ENCODE results near the gene ME3.

The ME3 gene

DNA sequence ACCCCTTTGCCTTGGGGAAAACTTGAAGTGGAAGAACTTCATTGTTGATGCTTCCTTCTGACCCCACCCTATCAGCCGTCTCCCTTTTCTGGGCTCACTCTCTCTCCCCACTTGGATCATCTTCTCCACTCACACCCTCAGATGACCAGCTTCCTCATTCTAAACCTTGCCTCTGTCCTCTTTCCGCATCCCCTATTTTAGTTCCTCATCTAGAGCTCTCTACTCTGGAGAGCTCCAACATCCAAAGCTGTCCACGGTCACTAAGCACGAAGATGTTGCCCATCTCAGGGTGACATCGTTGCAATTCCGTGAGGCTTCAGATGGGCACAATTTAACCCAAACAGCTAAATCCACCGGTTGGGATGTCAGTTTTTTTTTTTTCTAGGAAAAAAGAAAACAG is 31.6 kb upstream of the ME3 start:
- H3K9me3 Mint-ChIP-seq, result no peaks in the 10 kb centered on the region
- no peak overlapping the region for H3K27ac Mint-ChIP-seq
- ATAC-seq (replicated peaks) (no peak), DNase-seq (no peak)
- H3K4me1 Mint-ChIP-seq (ENCODE audit: low read depth in 2 of 2), result no peaks in the 10 kb centered on the region
- peaks cover 18 to 41% of the 10 kb centered on the region in 2 donors for H3K27me3 Mint-ChIP-seq
- H3K36me3 Mint-ChIP-seq (ENCODE audit: insufficient read depth), result no peaks in the 10 kb centered on the region
- no peak overlapping the region for H3K4me3 Mint-ChIP-seq

DNA sequence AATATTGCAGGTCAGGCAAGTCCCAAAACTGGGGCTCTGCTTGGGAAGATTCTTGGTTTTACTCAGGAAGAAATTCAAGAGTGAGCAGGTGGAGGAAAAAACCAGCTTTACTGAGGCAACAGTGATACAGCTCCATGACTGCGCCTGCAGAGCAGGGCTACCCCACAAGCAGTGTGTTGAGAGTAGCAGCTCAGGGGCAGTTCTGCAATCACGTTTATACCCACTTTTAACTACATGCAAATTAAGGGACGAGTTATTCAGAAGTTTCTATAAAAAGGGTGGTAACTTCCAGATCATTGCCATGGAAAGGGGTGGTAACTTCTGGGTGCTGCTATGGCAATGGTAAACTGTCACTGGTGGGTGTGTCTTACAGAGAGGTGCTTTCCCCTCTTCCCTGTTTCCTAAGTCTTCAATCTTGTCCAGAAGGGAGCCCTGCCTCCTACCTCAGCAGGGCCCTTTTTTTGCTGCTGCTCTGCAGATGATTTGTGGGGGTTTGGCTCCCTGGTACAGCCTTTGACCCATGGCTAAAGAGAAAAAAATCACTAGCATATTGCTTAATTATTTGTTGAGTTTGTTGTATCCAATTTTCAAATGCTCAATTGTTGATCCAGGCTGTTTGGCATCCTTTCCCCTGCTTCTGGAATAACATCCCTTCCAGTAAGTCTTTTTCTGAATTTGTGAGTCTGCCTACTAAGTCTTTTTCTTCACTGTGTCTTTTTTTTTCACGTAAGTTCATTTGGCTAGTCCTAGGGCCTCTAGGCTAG is 30.0 kb upstream of the ME3 start:
- Mint-ChIP-seq H3K36me3 (ENCODE audit: insufficient read depth) (no peaks in the 10 kb centered on the region), H3K27ac (no peak overlapping the region), H3K4me3 (no peak overlapping the region), H3K9me3 (no peaks in the 10 kb centered on the region), H3K27me3 (peaks cover 21 to 26% of the 10 kb centered on the region in 2 donors), H3K4me1 (ENCODE audit: low read depth in 2 of 2) (no peaks in the 10 kb centered on the region)
- no peak for DNase-seq
- no peak for ATAC-seq (replicated peaks)

DNA sequence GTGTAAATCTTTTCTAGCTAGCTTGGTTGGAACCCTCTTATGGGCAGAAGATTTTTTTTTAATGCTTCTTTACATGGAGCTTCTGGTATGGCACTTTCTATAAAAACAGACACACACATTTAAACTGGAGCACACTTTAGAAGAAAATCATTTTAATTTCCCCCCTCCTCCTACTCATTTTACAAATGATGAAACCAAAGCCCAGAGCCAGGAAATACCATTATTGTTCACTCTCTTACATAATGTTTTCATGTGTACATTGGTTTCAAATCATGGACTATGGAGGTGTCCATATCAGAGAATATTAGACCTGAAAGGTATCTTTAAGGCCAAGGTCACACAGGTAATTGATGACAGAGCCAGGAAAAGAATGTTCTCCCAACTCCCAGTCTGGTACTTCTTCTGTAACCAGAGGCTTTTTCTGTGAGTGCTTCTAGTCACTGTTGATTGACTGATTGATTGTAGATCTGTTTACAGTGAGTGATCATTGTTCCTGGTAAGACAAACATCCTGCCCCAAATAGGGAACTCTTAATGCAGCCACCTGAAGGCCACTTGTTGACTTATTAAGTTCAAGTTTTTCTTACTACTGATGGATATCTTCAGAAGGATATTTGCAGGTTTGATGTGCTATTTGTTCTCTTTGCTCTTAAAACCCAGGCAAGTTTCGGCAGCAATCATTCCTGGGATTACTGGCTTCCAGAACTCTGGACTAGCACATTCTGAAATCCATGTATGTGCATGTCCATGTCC is 26.8 kb upstream of the ME3 start:
- no peaks in the 10 kb centered on the region for H3K9me3 Mint-ChIP-seq
- no peaks in the 10 kb centered on the region for H3K4me1 Mint-ChIP-seq (ENCODE audit: low read depth in 2 of 2)
- no peak overlapping the region for H3K4me3 Mint-ChIP-seq
- H3K27ac Mint-ChIP-seq, result no peak overlapping the region
- H3K27me3 Mint-ChIP-seq, result peaks cover 12 to 24% of the 10 kb centered on the region in 2 donors
- no peak for ATAC-seq (replicated peaks)
- DNase-seq, result no peak
- H3K36me3 Mint-ChIP-seq (ENCODE audit: insufficient read depth), result no peaks in the 10 kb centered on the region

GRCh38 chr11:86698639-86699038 is 26.2 kb upstream of the ME3 start:
- Mint-ChIP-seq H3K9me3 (no peaks in the 10 kb centered on the region), H3K36me3 (ENCODE audit: insufficient read depth) (no peaks in the 10 kb centered on the region), H3K4me3 (no peak overlapping the region), H3K4me1 (ENCODE audit: low read depth in 2 of 2) (no peaks in the 10 kb centered on the region), H3K27ac (no peak overlapping the region), H3K27me3 (peaks cover 15 to 25% of the 10 kb centered on the region in 2 donors)
- DNase-seq (no peak), ATAC-seq (replicated peaks) (no peak)

DNA sequence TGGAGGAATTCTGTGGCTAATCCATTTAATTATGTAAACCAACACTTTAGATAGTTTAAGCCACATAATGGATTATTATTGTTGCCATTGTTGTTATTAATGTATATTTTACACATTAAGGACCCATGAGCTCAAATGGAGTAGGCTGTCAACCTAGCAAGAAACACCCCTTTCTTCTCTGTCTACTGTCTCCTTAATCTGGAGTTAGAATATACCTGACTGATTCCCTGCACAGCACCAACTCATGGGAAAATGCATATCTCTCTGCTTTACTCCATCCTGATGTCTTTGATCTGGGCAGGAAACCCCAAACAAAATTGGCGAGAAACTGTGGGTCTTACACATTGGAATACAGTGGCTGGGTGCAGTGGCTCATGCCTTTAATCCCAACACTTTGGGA is 24.0 kb upstream of the ME3 start:
- ATAC-seq (replicated peaks), result no peak
- no peak for DNase-seq
- Mint-ChIP-seq H3K27ac (no peak overlapping the region), H3K36me3 (ENCODE audit: insufficient read depth) (no peaks in the 10 kb centered on the region), H3K4me1 (ENCODE audit: low read depth in 2 of 2) (no peaks in the 10 kb centered on the region), H3K9me3 (no peaks in the 10 kb centered on the region), H3K27me3 (peaks cover 30 to 40% of the 10 kb centered on the region in 2 donors), H3K4me3 (no peak overlapping the region)

DNA sequence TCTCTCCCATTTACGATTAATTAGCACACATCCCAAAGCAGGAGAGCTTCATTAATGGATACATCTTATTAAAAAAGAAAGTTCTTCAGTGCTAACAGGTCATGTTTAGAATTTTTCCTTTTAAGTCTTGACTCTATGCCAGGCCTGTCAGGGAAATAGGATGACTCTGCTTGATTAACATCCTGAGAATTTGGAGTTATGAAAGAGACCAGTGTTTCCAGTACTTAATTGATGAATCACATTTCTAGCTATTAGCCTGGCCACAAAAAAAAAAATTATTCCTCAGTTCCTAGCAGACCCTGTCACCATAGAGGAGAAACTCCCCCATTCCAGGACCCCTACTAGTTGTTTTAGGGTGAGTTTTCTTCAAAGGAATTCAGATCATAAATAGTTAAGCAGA is 23.6 kb upstream of the ME3 start:
- Mint-ChIP-seq H3K27ac (no peak overlapping the region), H3K9me3 (no peaks in the 10 kb centered on the region), H3K36me3 (ENCODE audit: insufficient read depth) (no peaks in the 10 kb centered on the region), H3K4me1 (ENCODE audit: low read depth in 2 of 2) (no peaks in the 10 kb centered on the region), H3K4me3 (no peak overlapping the region), H3K27me3 (peaks cover 31 to 41% of the 10 kb centered on the region in 2 donors)
- DNase-seq (no peak), ATAC-seq (replicated peaks) (no peak)

GRCh38 chr11:86695373-86695772 is 23.0 kb upstream of the ME3 start:
- Mint-ChIP-seq H3K4me1 (ENCODE audit: low read depth in 2 of 2) (no peaks in the 10 kb centered on the region), H3K27me3 (peaks cover 31 to 35% of the 10 kb centered on the region in 2 donors), H3K36me3 (ENCODE audit: insufficient read depth) (no peaks in the 10 kb centered on the region), H3K4me3 (no peak overlapping the region), H3K27ac (no peak overlapping the region), H3K9me3 (no peaks in the 10 kb centered on the region)
- no peak for DNase-seq
- no peak for ATAC-seq (replicated peaks)

DNA sequence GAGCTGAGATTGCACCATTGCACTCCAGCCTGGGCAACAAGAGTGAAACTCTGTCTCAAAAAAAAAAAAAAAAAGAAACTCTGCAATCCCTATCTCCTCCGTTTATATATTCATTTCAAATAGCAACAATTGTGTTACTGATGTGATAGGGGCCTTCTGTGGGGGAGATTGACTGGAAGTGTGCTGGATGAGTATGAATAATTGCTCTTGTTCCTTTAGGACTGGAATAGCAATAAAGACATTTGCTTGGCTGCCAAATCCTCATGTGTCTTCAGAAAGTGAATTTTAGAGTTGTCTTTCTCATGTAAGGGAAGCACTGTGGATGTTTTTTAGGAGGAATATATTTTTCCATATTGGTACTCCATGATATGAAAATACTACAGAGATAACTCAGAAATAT is 21.1 kb upstream of the ME3 start:
- ATAC-seq (replicated peaks) (no peak), DNase-seq (no peak)
- H3K27me3 Mint-ChIP-seq, result peaks cover 31 to 32% of the 10 kb centered on the region in 2 donors
- no peaks in the 10 kb centered on the region for H3K9me3 Mint-ChIP-seq
- no peak overlapping the region for H3K27ac Mint-ChIP-seq
- no peaks in the 10 kb centered on the region for H3K4me1 Mint-ChIP-seq (ENCODE audit: low read depth in 2 of 2)
- no peaks in the 10 kb centered on the region for H3K36me3 Mint-ChIP-seq (ENCODE audit: insufficient read depth)
- no peak overlapping the region for H3K4me3 Mint-ChIP-seq

DNA sequence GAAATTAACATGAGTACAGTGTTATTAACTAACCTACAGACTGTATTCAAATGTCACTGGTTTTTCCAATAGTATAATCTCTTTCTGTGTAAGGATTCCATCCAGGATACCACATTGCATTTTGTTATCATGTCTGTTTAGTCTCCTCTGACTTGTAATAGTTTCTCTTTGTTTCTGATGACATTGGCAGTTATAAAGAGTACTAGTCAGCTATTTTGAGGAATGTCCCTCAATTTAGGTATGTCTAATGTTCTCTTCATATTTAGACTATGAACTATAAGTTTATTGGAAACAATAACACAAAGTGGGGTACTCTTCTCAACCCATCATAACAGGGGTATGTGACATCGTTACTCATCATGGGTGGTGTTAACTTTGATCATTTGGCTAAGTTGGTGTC is 20.3 kb upstream of the ME3 start:
- ATAC-seq (replicated peaks) (no peak), DNase-seq (no peak)
- no peaks in the 10 kb centered on the region for H3K4me1 Mint-ChIP-seq (ENCODE audit: low read depth in 2 of 2)
- H3K27ac Mint-ChIP-seq, result no peak overlapping the region
- H3K9me3 Mint-ChIP-seq, result no peaks in the 10 kb centered on the region
- H3K36me3 Mint-ChIP-seq (ENCODE audit: insufficient read depth), result no peaks in the 10 kb centered on the region
- no peak overlapping the region for H3K4me3 Mint-ChIP-seq
- peaks cover 31 to 32% of the 10 kb centered on the region in 2 donors for H3K27me3 Mint-ChIP-seq

GRCh38 chr11:86692317-86692716 is 19.9 kb upstream of the ME3 start:
- H3K4me1 Mint-ChIP-seq (ENCODE audit: low read depth in 2 of 2), result no peaks in the 10 kb centered on the region
- no peaks in the 10 kb centered on the region for H3K9me3 Mint-ChIP-seq
- H3K4me3 Mint-ChIP-seq, result no peak overlapping the region
- H3K36me3 Mint-ChIP-seq (ENCODE audit: insufficient read depth), result no peaks in the 10 kb centered on the region
- no peak for ATAC-seq (replicated peaks)
- no peak overlapping the region for H3K27ac Mint-ChIP-seq
- no peak for DNase-seq
- H3K27me3 Mint-ChIP-seq, result peaks cover 28 to 32% of the 10 kb centered on the region in 2 donors

DNA sequence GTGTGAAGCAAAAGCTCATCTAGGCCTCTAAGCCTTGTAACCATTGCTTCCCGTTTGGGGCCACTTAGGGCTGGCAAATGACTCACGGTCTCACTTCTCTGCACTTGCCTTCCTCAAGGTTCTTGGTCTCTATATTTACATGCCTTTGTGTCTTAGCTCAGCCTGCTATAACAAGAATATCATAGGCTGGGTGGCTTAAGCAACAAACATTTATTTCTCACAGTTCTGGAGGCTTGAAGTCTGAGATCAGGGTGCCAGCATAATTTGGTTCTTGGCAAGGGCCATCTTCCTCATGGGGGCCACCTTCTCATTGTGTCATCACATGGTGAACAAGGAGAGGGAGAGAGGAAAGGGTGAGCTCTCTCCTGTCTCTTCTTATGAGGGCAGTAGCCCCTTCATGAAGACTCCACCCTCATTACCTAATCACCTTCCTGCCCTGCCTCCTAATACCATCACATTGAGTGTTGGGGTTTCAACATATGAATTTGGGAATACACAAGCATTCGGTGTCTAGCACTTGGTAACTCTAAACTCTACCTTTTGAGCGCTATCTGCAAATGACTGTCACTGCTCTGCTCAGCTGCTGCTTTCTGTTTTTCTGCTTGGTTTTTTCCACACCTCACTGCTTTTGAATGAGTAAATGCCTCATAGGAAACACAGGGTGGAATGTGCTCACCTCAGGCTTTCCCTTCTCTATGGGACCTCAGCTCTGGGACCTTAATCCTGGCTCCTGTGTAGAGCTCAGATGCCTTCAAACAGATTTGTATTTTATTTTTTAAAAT is 16.2 kb upstream of the ME3 start:
- Mint-ChIP-seq H3K27ac (no peak overlapping the region), H3K9me3 (no peaks in the 10 kb centered on the region)

GRCh38 chr11:86687185-86687778 is 14.9 kb upstream of the ME3 start:
- Mint-ChIP-seq H3K27me3 (peaks cover 12 to 14% of the 10 kb centered on the region in 2 donors), H3K4me1 (ENCODE audit: low read depth in 2 of 2) (no peaks in the 10 kb centered on the region), H3K27ac (no peak overlapping the region), H3K9me3 (no peaks in the 10 kb centered on the region), H3K4me3 (no peak overlapping the region), H3K36me3 (ENCODE audit: insufficient read depth) (no peaks in the 10 kb centered on the region)
- ATAC-seq (replicated peaks) (no peak), DNase-seq (no peak)

More for the DNA sequence above, 16.2 kb upstream of the ME3 start:
- ATAC-seq (replicated peaks) (no peak), DNase-seq (no peak)
- Mint-ChIP-seq H3K36me3 (ENCODE audit: insufficient read depth) (no peaks in the 10 kb centered on the region), H3K4me3 (no peak overlapping the region), H3K4me1 (ENCODE audit: low read depth in 2 of 2) (no peaks in the 10 kb centered on the region), H3K27me3 (peaks cover 15 to 16% of the 10 kb centered on the region in 2 donors)

DNA sequence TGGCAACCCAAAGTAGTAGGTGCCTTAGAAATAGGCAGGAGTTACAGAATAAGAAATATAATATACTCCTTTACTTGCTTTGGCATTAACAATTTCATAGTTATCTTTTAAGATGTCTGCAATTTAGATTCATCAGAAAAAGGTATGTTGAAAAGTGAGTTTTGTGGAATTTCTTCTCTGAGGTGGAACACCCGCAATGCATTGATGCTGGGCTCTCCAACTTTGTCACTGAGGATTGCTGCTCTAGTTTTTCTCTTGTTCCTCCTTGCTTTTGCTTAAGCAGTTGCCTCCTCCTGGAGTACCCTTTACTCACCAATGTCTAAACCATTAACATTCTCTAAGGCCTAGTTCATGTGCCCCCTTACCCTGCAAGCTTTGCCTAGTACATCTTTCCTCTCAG is 14.1 kb upstream of the ME3 start:
- no peak overlapping the region for H3K27ac Mint-ChIP-seq
- no peak for ATAC-seq (replicated peaks)
- no peak for DNase-seq

More for the DNA sequence above, 14.1 kb upstream of the ME3 start:
- Mint-ChIP-seq H3K27me3 (peaks cover 7 to 11% of the 10 kb centered on the region in 2 donors), H3K36me3 (ENCODE audit: insufficient read depth) (no peaks in the 10 kb centered on the region), H3K4me1 (ENCODE audit: low read depth in 2 of 2) (no peaks in the 10 kb centered on the region), H3K4me3 (no peak overlapping the region), H3K9me3 (no peaks in the 10 kb centered on the region)
